ENCODE data around the gene ULK2. TPM values are rescaled to one million over a fixed set of nuclear protein-coding genes. Genes with fewer than 3 reads are reported as not detected.

The ULK2 gene
- total RNA-seq, 4 donors from 2014 or later, result 9.0 to 28.5 (median 12.9) TPM

GRCh38 chr17:19781488-19782458, 86.0 kb downstream of the ULK2 start:
- Histone ChIP-seq H3K4me3 (no peak overlapping the region), H3K9me3 (no peaks in the 10 kb centered on the region), H3K36me3 (peaks cover 0 to 23% (median 4%) of the 10 kb centered on the region in 4 donors), H3K27me3 (no peaks in the 10 kb centered on the region), H3K27ac (no peak overlapping the region), H3K4me1 (no peaks in the 10 kb centered on the region)
- no peak for TF ChIP-seq POLR2AphosphoS5 (IDR thresholded peaks at IDR 0.05)
- no peak for TF ChIP-seq POLR2A (IDR thresholded peaks at IDR 0.05)
- TF ChIP-seq CTCF (IDR thresholded peaks at IDR 0.05), result no peak
- no peak for TF ChIP-seq EP300 (IDR thresholded peaks at IDR 0.05; ENCODE audit: low read depth)
- intact Hi-C loops (cut with DNase I; ENCODE audit: low total_unique reads) (no loop called here), in situ Hi-C loops (cut with MboI; ENCODE audit: low pct_ligation_motif_present in 1 of 4, low pct_unique_long_range_greater_than_20kb in 1 of 4, low sequenced_read_pairs in 3 of 4) (no loop called here)
- WGBS, 2 donors (ENCODE audit: low coverage in 1 of 2), result 76 to 82% methylated on average over 7 to 9 of the region's 9 CpGs
- no peak for DNase-seq

GRCh38 chr17:19780846-19781245, 86.9 kb downstream of the ULK2 start:
- DNase-seq, result no peak
- Histone ChIP-seq H3K36me3 (peaks cover 0 to 25% (median 6%) of the 10 kb centered on the region in 4 donors), H3K9me3 (no peaks in the 10 kb centered on the region), H3K27me3 (no peaks in the 10 kb centered on the region), H3K4me1 (no peaks in the 10 kb centered on the region), H3K27ac (no peak overlapping the region), H3K4me3 (no peak overlapping the region)
- 90% methylated on average over 4 of the region's 4 CpGs; no CpG with 5 or more reads in 1 of the 2 donors for WGBS, 2 donors (ENCODE audit: low coverage in 1 of 2)
- in situ Hi-C loops (cut with MboI; ENCODE audit: low pct_ligation_motif_present in 1 of 4, low pct_unique_long_range_greater_than_20kb in 1 of 4, low sequenced_read_pairs in 3 of 4), result no loop called here
- TF ChIP-seq POLR2A (IDR thresholded peaks at IDR 0.05), result no peak
- TF ChIP-seq POLR2AphosphoS5 (IDR thresholded peaks at IDR 0.05), result no peak
- no peak for TF ChIP-seq CTCF (IDR thresholded peaks at IDR 0.05)
- no peak for TF ChIP-seq EP300 (IDR thresholded peaks at IDR 0.05; ENCODE audit: low read depth)
- intact Hi-C loops (cut with DNase I; ENCODE audit: low total_unique reads), result no loop called here

- in situ Hi-C loops (cut with MboI; ENCODE audit: low pct_ligation_motif_present in 1 of 4, low pct_unique_long_range_greater_than_20kb in 1 of 4, low sequenced_read_pairs in 3 of 4), result loop anchor here (25.0 kb wide), 2 partner anchors 111 to 411 kb away; partner anchors contain the start of gene B9D1 (in 3 of the 4)
- H3K27me3 ChIP-seq, result no peaks in the 10 kb centered on the region
- no peak overlapping the region for H3K27ac ChIP-seq
- no peaks in the 10 kb centered on the region for H3K9me3 ChIP-seq
- no peaks in the 10 kb centered on the region for H3K4me1 ChIP-seq
- TF ChIP-seq EP300 (IDR thresholded peaks at IDR 0.05; ENCODE audit: low read depth) (no peak), CTCF (IDR thresholded peaks at IDR 0.05) (no peak), POLR2A (IDR thresholded peaks at IDR 0.05) (no peak), POLR2AphosphoS5 (IDR thresholded peaks at IDR 0.05) (no peak)
- intact Hi-C loops (cut with DNase I; ENCODE audit: low total_unique reads), result loop anchor here (5.0 kb wide), 1 partner anchor 449 kb away; no protein-coding TSS in a partner anchor
- peaks cover 0 to 13% (median 6%) of the 10 kb centered on the region in 4 donors for H3K36me3 ChIP-seq
- DNase-seq, result no peak
- H3K4me3 ChIP-seq, result no peak overlapping the region
- WGBS, 2 donors (ENCODE audit: low coverage in 1 of 2), result 82 to 95% methylated on average over 4 to 6 of the region's 6 CpGs
These were observed 94.2 kb downstream of the ULK2 start for GRCh38 chr17:19773534-19773933.

- no peak overlapping the region for H3K27ac ChIP-seq
- H3K9me3 ChIP-seq, result no peaks in the 10 kb centered on the region
- intact Hi-C loops (cut with DNase I; ENCODE audit: low total_unique reads) (loop anchor here (5.0 kb wide), 1 partner anchor 450 kb away; no protein-coding TSS in a partner anchor), in situ Hi-C loops (cut with MboI; ENCODE audit: low pct_ligation_motif_present in 1 of 4, low pct_unique_long_range_greater_than_20kb in 1 of 4, low sequenced_read_pairs in 3 of 4) (loop anchor here (25.0 kb wide), 2 partner anchors 110 to 410 kb away; partner anchors contain the start of gene B9D1 (in 3 of the 4))
- no peak for DNase-seq
- TF ChIP-seq POLR2AphosphoS5 (IDR thresholded peaks at IDR 0.05) (no peak), CTCF (IDR thresholded peaks at IDR 0.05) (no peak), POLR2A (IDR thresholded peaks at IDR 0.05) (no peak), EP300 (IDR thresholded peaks at IDR 0.05; ENCODE audit: low read depth) (no peak)
- H3K36me3 ChIP-seq, result peaks cover 0 to 8% (median 4%) of the 10 kb centered on the region in 4 donors
- no peaks in the 10 kb centered on the region for H3K27me3 ChIP-seq
- 57 to 71% methylated on average over 4 to 7 of the region's 7 CpGs for WGBS, 2 donors (ENCODE audit: low coverage in 1 of 2)
- H3K4me3 ChIP-seq, result no peak overlapping the region
- H3K4me1 ChIP-seq, result no peaks in the 10 kb centered on the region
These were observed 95.6 kb downstream of the ULK2 start for GRCh38 chr17:19771971-19772630.
